HepG2 (cell line): ENCODE measurements around the gene M1AP. TPM values are rescaled to one million over a fixed set of nuclear protein-coding genes. Genes with fewer than 3 reads are reported as not detected.

Experiments used
- CCDC6 ChIP-seq: sonication (generic); formaldehyde crosslinking; IDR thresholded peaks from 2 replicates; pipeline ENCODE4 v1.8.1; 2022; ENCODE audit warnings: mild to moderate bottlenecking, missing genetic modification reagents, moderate library complexity
- DNMT1 ChIP-seq: sonication (generic); formaldehyde crosslinking; IDR thresholded peaks from 2 replicates; pipeline ENCODE4 v1.5.1; 2020; ENCODE audit warnings: mild to moderate bottlenecking, missing genetic modification reagents
- HDAC2 ChIP-seq: sonication (generic); formaldehyde crosslinking; IDR thresholded peaks from 2 replicates; pipeline ENCODE4 v1.4.0; 2020; ENCODE audit warnings: missing genetic modification reagents
- HNF4G ChIP-seq, 2 experiments: sonication (generic) in 1 of 2; formaldehyde crosslinking in 1 of 2; IDR thresholded peaks; 2 replicates each; pipeline versions ENCODE4 v1.4.0 to v1.6.1; 2011 to 2020; ENCODE audit warnings: borderline replicate concordance in 2 of 2, low read depth in 2 of 2, mild to moderate bottlenecking in 2 of 2, low read length in 1 of 2, missing genetic modification reagents in 1 of 2, moderate library complexity in 1 of 2
- KDM4B ChIP-seq: sonication (generic); formaldehyde crosslinking; IDR thresholded peaks from 2 replicates; pipeline ENCODE4 v1.4.0; 2020; ENCODE audit warnings: missing genetic modification reagents
- SIX1 ChIP-seq: sonication (generic); formaldehyde crosslinking; IDR thresholded peaks from 2 replicates; pipeline ENCODE4 v1.4.0; 2020; ENCODE audit warnings: missing genetic modification reagents, borderline replicate concordance
- WIZ ChIP-seq: sonication (generic); formaldehyde crosslinking; IDR thresholded peaks from 2 replicates; pipeline ENCODE4 v1.5.1; 2020; ENCODE audit warnings: mild to moderate bottlenecking, missing genetic modification reagents
- XBP1 ChIP-seq: sonication (generic); formaldehyde crosslinking; IDR thresholded peaks from 2 replicates; pipeline ENCODE4 v1.5.0; 2020; ENCODE audit warnings: missing genetic modification reagents
- ZFX ChIP-seq: sonication (generic); formaldehyde crosslinking; IDR thresholded peaks from 2 replicates; pipeline ENCODE4 v1.4.0; 2020; ENCODE audit warnings: mild to moderate bottlenecking, low read depth, missing genetic modification reagents, moderate library complexity
- ZKSCAN1 ChIP-seq: fragments of 150-350 bp; IDR thresholded peaks from 2 replicates; pipeline ENCODE4 v1.6.1; 2014; ENCODE audit warnings: low read length
- ZNF160 ChIP-seq: sonication (generic); formaldehyde crosslinking; IDR thresholded peaks from 2 replicates; pipeline ENCODE4 v1.8.0; 2022; ENCODE audit warnings: mild to moderate bottlenecking, inconsistent platforms, missing genetic modification reagents
- ZNF652 ChIP-seq: IDR thresholded peaks from 2 replicates; pipeline ENCODE4 v1.6.1; 2016; ENCODE audit warnings: low read depth, borderline replicate concordance
- polyA plus RNA-seq, 8 experiments: library from polyadenylated mRNA; depleted of rRNA in 3 of 8; stranded (reverse) in 7 of 8; unstranded in 1 of 8; fragments of >200 nt; fragmentation: Illumina TruSeq in 4 of 8; extraction: Trizol in 4 of 8; gene quantifications; 2 replicates each; pipeline versions ENCODE4 v1.2.1 to v1.2.3, GENCODE V29; 2011 to 2016; ENCODE audit warnings: low read depth in 4 of 8, missing spikeins in 1 of 8, mixed read lengths in 1 of 8; ENCODE audit not compliant: insufficient read depth in 1 of 8
- total RNA-seq, 5 experiments: library from RNA; depleted of rRNA; stranded (reverse); fragments of >200 nt; fragmentation: Illumina TruSeq; extraction: Trizol; gene quantifications; 2 replicates each; pipeline ENCODE4 v1.2.3, GENCODE V29; 2016; ENCODE audit warnings: low read depth in 1 of 5
- TF ChIP-seq, protein P1 (sequence below): sonication (generic); formaldehyde crosslinking; IDR thresholded peaks from 2 replicates; pipeline ENCODE4 v1.5.0; 2020; ENCODE audit warnings: mild to moderate bottlenecking, missing genetic modification reagents, moderate library complexity
- TF ChIP-seq, protein P2 (sequence below): sonication (generic); IDR thresholded peaks from 2 replicates; pipeline ENCODE4 v1.6.1; 2016; ENCODE audit warnings: low read depth, borderline replicate concordance
- TF ChIP-seq, protein P3 (sequence below): sonication (generic); formaldehyde crosslinking; IDR thresholded peaks from 2 replicates; pipeline ENCODE4 v1.4.0; 2020; ENCODE audit warnings: missing genetic modification reagents
- TF ChIP-seq, protein P4 (sequence below): sonication (generic); formaldehyde crosslinking; IDR thresholded peaks from 2 replicates; pipeline ENCODE4 v1.4.0; 2020; ENCODE audit warnings: missing genetic modification reagents, mild to moderate bottlenecking, borderline replicate concordance
- TF ChIP-seq, protein P5 (sequence below): IDR thresholded peaks from 2 replicates; pipeline ENCODE4 v1.6.1; 2016; ENCODE audit warnings: missing genetic modification reagents, missing compliant biosample characterization
- TF ChIP-seq, protein P6 (sequence below): sonication (generic); formaldehyde crosslinking; IDR thresholded peaks from 2 replicates; pipeline ENCODE4 v1.4.0; 2020; ENCODE audit warnings: missing genetic modification reagents

M1AP gene
- total and polyA plus RNA-seq, 2 of the 13 experiments (the other 11 are each of a cell fraction or from before 2014, with no cell fraction given): not detected

DNA sequence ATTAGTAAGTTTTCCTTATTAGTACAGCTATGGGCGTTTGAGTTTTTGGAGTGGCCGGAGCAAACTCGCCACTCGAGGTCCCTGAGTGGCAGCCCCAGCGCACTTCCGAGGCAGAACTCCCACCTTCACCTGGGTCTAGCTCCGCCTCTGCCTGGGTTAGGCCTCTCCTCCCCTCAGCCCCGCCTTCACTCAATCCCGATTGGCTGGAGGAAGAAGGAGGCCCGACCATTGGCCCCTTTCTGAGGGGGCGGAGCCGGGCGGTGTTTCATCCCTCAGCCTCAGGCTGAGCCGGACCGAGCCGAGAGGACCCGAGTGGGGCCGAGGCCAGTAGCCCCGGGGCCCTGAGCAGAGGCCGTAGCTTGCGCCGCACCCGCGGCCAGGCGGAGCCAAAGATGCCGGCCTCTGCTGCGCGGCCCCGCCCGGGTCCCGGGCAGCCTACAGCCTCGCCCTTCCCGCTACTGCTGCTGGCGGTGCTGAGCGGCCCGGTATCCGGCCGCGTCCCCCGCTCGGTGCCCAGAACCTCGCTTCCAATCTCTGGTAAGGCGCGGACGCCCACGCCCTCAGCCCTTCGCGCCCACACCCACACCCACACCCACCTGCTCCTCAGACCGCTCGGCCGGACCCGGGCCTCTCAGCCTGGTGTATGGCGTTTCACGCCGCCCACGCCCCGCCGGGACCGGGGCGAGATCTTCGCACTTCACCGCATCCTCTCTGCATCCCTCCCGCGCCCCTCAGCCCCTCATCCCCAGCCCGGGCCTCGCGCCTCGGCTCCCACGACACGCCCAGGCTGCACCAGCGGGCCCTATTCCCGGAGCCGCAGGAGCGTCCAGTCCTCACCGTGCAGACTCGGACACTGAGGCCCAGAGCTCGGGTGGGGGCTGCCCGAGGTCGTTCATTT lies 6.1 kb upstream of the M1AP start, which contains the start of gene SEMA4F (continued):
- TF ChIP-seq, protein P1, sequence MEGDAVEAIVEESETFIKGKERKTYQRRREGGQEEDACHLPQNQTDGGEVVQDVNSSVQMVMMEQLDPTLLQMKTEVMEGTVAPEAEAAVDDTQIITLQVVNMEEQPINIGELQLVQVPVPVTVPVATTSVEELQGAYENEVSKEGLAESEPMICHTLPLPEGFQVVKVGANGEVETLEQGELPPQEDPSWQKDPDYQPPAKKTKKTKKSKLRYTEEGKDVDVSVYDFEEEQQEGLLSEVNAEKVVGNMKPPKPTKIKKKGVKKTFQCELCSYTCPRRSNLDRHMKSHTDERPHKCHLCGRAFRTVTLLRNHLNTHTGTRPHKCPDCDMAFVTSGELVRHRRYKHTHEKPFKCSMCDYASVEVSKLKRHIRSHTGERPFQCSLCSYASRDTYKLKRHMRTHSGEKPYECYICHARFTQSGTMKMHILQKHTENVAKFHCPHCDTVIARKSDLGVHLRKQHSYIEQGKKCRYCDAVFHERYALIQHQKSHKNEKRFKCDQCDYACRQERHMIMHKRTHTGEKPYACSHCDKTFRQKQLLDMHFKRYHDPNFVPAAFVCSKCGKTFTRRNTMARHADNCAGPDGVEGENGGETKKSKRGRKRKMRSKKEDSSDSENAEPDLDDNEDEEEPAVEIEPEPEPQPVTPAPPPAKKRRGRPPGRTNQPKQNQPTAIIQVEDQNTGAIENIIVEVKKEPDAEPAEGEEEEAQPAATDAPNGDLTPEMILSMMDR (CRISPR knock-in tag): 0 out of 2 replicates have a peak, but pooled peaks have one; percentile 4
- TF ChIP-seq, protein P2, sequence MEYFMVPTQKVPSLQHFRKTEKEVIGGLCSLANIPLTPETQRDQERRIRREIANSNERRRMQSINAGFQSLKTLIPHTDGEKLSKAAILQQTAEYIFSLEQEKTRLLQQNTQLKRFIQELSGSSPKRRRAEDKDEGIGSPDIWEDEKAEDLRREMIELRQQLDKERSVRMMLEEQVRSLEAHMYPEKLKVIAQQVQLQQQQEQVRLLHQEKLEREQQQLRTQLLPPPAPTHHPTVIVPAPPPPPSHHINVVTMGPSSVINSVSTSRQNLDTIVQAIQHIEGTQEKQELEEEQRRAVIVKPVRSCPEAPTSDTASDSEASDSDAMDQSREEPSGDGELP: peak; percentile 30; the same call in 1 of the 2 replicates
- TF ChIP-seq, protein P3, sequence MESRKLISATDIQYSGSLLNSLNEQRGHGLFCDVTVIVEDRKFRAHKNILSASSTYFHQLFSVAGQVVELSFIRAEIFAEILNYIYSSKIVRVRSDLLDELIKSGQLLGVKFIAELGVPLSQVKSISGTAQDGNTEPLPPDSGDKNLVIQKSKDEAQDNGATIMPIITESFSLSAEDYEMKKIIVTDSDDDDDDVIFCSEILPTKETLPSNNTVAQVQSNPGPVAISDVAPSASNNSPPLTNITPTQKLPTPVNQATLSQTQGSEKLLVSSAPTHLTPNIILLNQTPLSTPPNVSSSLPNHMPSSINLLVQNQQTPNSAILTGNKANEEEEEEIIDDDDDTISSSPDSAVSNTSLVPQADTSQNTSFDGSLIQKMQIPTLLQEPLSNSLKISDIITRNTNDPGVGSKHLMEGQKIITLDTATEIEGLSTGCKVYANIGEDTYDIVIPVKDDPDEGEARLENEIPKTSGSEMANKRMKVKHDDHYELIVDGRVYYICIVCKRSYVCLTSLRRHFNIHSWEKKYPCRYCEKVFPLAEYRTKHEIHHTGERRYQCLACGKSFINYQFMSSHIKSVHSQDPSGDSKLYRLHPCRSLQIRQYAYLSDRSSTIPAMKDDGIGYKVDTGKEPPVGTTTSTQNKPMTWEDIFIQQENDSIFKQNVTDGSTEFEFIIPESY (CRISPR knock-in tag): peak; percentile 85
- TF ChIP-seq CCDC6 (CRISPR knock-in tag) (no peak), ZNF652 (no peak), WIZ (CRISPR knock-in tag) (peak; percentile 39; the same call in 1 of the 2 replicates), HNF4G (IDR thresholded peaks at IDR 0.05; ENCODE audit: borderline replicate concordance, low read depth, low read length) (peak; percentile 40; the same call in 1 of the 2 replicates), HNF4G (CRISPR knock-in tag; IDR thresholded peaks at IDR 0.05; ENCODE audit: borderline replicate concordance, low read depth) (no peak), XBP1 (CRISPR knock-in tag) (no peak), HDAC2 (CRISPR knock-in tag) (0 out of 2 replicates have a peak, but pooled peaks have one; percentile 21), DNMT1 (CRISPR knock-in tag) (0 out of 2 replicates have a peak, but pooled peaks have one; percentile 81), KDM4B (CRISPR knock-in tag) (no peak), ZKSCAN1 (no peak), ZNF160 (CRISPR knock-in tag) (peak; percentile 25; the same call in 1 of the 2 replicates), ZFX (CRISPR knock-in tag) (peak; percentile 86), SIX1 (no peak)
- TF ChIP-seq, protein P4, sequence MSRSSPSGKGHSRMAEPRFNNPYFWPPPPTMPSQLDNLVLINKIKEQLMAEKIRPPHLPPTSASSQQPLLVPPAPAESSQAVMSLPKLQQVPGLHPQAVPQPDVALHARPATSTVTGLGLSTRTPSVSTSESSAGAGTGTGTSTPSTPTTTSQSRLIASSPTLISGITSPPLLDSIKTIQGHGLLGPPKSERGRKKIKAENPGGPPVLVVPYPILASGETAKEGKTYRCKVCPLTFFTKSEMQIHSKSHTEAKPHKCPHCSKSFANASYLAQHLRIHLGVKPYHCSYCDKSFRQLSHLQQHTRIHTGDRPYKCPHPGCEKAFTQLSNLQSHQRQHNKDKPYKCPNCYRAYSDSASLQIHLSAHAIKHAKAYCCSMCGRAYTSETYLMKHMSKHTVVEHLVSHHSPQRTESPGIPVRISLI (CRISPR knock-in tag): no peak
- TF ChIP-seq, protein P5, sequence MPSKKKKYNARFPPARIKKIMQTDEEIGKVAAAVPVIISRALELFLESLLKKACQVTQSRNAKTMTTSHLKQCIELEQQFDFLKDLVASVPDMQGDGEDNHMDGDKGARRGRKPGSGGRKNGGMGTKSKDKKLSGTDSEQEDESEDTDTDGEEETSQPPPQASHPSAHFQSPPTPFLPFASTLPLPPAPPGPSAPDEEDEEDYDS (CRISPR knock-in tag): peak; percentile 93
- TF ChIP-seq, protein P6, sequence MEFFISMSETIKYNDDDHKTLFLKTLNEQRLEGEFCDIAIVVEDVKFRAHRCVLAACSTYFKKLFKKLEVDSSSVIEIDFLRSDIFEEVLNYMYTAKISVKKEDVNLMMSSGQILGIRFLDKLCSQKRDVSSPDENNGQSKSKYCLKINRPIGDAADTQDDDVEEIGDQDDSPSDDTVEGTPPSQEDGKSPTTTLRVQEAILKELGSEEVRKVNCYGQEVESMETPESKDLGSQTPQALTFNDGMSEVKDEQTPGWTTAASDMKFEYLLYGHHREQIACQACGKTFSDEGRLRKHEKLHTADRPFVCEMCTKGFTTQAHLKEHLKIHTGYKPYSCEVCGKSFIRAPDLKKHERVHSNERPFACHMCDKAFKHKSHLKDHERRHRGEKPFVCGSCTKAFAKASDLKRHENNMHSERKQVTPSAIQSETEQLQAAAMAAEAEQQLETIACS (CRISPR knock-in tag): peak; percentile 46; the same call in 1 of the 2 replicates
